HCT116 (cell line): ENCODE data around the gene UACA. TPM values are rescaled to one million over a fixed set of nuclear protein-coding genes. Genes with fewer than 3 reads are reported as not detected.

ENCODE experiments used
- ATAC-seq: fragments of 200-7000 bp; cut with Tn5 transposase; 2 replicates; pipeline ENCODE4 v1.9.1; 2020; ENCODE audit warnings: mild to moderate bottlenecking, moderate library complexity
- BruUV-seq: library from RNA; stranded (reverse); fragments of 400-500 nt; replicated peaks from 2 replicates; lab custom pipeline; 2021; lab: Mats Ljungman, UMichigan
- CTCF ChIA-PET: fragments of 300-600 bp; sonication (Branson Sonifier 250); formaldehyde crosslinking; loops from one replicate; lab custom pipeline; 2021; ENCODE audit warnings: antibody characterized with exemption; lab: Charles Lee
- POLR2A ChIA-PET: fragments of 300-600, 350-600 bp; sonication (Branson Sonifier 250); formaldehyde crosslinking; loops from one replicate; lab custom pipeline; 2021; ENCODE audit warnings: antibody characterized with exemption; lab: Charles Lee
- RAD21 ChIA-PET, 2 experiments: fragments of 300-600 bp; sonication (Branson Sonifier 250); formaldehyde crosslinking; loops; one replicate each; lab custom pipeline; 2023; ENCODE audit warnings: low total read pairs in 2 of 2; ENCODE audit not compliant: uncharacterized antibody in 2 of 2, unreplicated experiment in 2 of 2, low non-redundant PET in 1 of 2; lab: Charles Lee
- DNase-seq: peaks from one replicate; pipeline ENCODE4 v3.0.0-alpha.2; 2010; ENCODE audit warnings: low read depth, low spot score
- H2AFZ ChIP-seq: fragments of 200-600 bp; shearing (Covaris generic), sonication (generic); 2 replicates; pipeline ENCODE4 v1.6.1; 2017; ENCODE audit warnings: low read depth, mixed run types, mixed read lengths, antibody characterized with exemption, low read length; ENCODE audit not compliant: poor library complexity, severe bottlenecking
- H3K27ac ChIP-seq: 2 replicates; pipeline ENCODE4 v1.5.1; 2012; ENCODE audit warnings: low read depth, low read length
- H3K27me3 ChIP-seq: fragments of 200-600 bp; sonication (generic); 2 replicates; pipeline ENCODE4 v1.6.1; 2016; ENCODE audit warnings: mixed run types, low read length, mixed read lengths; ENCODE audit not compliant: insufficient read depth
- H3K36me3 ChIP-seq, 2 experiments: fragments of 200-500 bp in 1 of 2; fragments of 200-600 bp in 1 of 2; sonication (Bioruptor generic) in 1 of 2; sonication (generic) in 1 of 2; 2 replicates each; pipeline versions ENCODE4 v1.5.1 to v1.6.1; 2014 to 2016; ENCODE audit warnings: low read length in 2 of 2, inconsistent platforms in 1 of 2, mixed read lengths in 1 of 2, mixed run types in 1 of 2; ENCODE audit not compliant: insufficient read depth in 2 of 2, control insufficient read depth in 1 of 2
- H3K4me1 ChIP-seq, 2 experiments: fragments of 200-600 bp in 1 of 2; sonication (generic) in 1 of 2; 2 replicates each; pipeline versions ENCODE4 v1.5.1 to v1.6.1; 2012 to 2017; ENCODE audit warnings: low read length in 2 of 2, inconsistent platforms in 1 of 2, mild to moderate bottlenecking in 1 of 2, mixed read lengths in 1 of 2, mixed run types in 1 of 2, moderate library complexity in 1 of 2; ENCODE audit not compliant: insufficient read depth in 2 of 2, control insufficient read depth in 1 of 2
- H3K4me2 ChIP-seq: fragments of 200-600 bp; sonication (generic); 2 replicates; pipeline ENCODE4 v1.6.1; 2017; ENCODE audit warnings: mixed run types, low read length, mixed read lengths
- H3K4me3 ChIP-seq, 2 experiments: fragments of 200-600 bp in 1 of 2; sonication (generic) in 1 of 2; replicated peaks in 1 of 2; 2 replicates each; pipeline ENCODE4 v1.5.1; 2011 to 2016; ENCODE audit warnings: low read length in 2 of 2, control low read depth in 1 of 2, low read depth in 1 of 2, mild to moderate bottlenecking in 1 of 2, mixed read lengths in 1 of 2, mixed run types in 1 of 2
- H3K79me2 ChIP-seq: fragments of 200-600 bp; sonication (generic); 2 replicates; pipeline ENCODE4 v1.6.1; 2017; ENCODE audit warnings: mild to moderate bottlenecking, mixed run types, low read length, moderate library complexity, mixed read lengths; ENCODE audit not compliant: insufficient read depth
- H3K9ac ChIP-seq: fragments of 200-600 bp; sonication (generic); 2 replicates; pipeline ENCODE4 v1.6.1; 2016; ENCODE audit warnings: low read length, mixed read lengths
- H3K9me2 ChIP-seq: fragments of 200-600 bp; sonication (generic), shearing (Covaris generic); 2 replicates; pipeline ENCODE4 v1.6.1; 2017; ENCODE audit warnings: mixed run types, mild to moderate bottlenecking, moderate library complexity; ENCODE audit not compliant: insufficient read depth
- H3K9me3 ChIP-seq, 2 experiments: fragments of 200-500 bp in 1 of 2; fragments of 200-600 bp in 1 of 2; sonication (Bioruptor generic) in 1 of 2; sonication (generic) in 1 of 2; 2 replicates each; pipeline ENCODE4 v1.6.1; 2014 to 2017; ENCODE audit warnings: low read length in 2 of 2, mixed read lengths in 2 of 2, inconsistent platforms in 1 of 2, low read depth in 1 of 2, mild to moderate bottlenecking in 1 of 2, mixed run types in 1 of 2, moderate library complexity in 1 of 2; ENCODE audit not compliant: control insufficient read depth in 1 of 2, insufficient read depth in 1 of 2
- H4K20me1 ChIP-seq: fragments of 200-600 bp; sonication (generic), shearing (Covaris generic); 2 replicates; pipeline ENCODE4 v1.6.1; 2017; ENCODE audit warnings: mixed run types, mild to moderate bottlenecking, moderate library complexity; ENCODE audit not compliant: insufficient read depth
- ATF3 ChIP-seq: IDR thresholded peaks from 2 replicates; pipeline ENCODE4 v1.6.1; 2012
- RAD21 ChIP-seq: IDR thresholded peaks from 2 replicates; pipeline ENCODE4 v1.6.1; 2012; ENCODE audit warnings: low read depth, mild to moderate bottlenecking
- intact Hi-C: fragments of 100-400 bp; cut with micrococcal nuclease; formaldehyde crosslinking; loops from 2 replicates; pipeline ENCODE4 v1.10.0; 2022
- total RNA-seq: library from RNA; stranded (reverse); gene quantifications from one replicate; pipeline ENCODE4 v1.2.1, GENCODE V29; 2021; ENCODE audit not compliant: unreplicated experiment

Gene UACA
- total RNA-seq, 1 experiment from 2014 or later, result 47.4 TPM

- no peak for ATAC-seq
Measured at GRCh38 chr15:70604666-70605315, 158.6 kb downstream of the UACA start.

More at GRCh38 chr15:70604666-70605315, 158.6 kb downstream of the UACA start:
- Histone ChIP-seq H3K27me3 (no peaks in the 10 kb centered on the region), H3K9ac (no peak overlapping the region), H3K4me2 (no peak overlapping the region), H3K79me2 (no peaks in the 10 kb centered on the region), H3K4me3 (no peak overlapping the region), H3K9me3 (no peaks in the 10 kb centered on the region)
- intact Hi-C loops, result no loop called here
- CTCF ChIA-PET, result interaction anchor here (0.7 kb wide), 1 partner anchor 207 kb away, joined by 3 read pairs; no protein-coding TSS in a partner anchor
- TF ChIP-seq RAD21 (peak; percentile 19; the same call in 1 of the 2 replicates), ATF3 (no peak)
- TF ChIP-seq, all 23 proteins: peak for 1
- ChIA-PET POLR2A (no interaction called here), RAD21 (no interaction called here)
- no peak for DNase-seq
- Histone ChIP-seq H3K36me3 (no peaks in the 10 kb centered on the region), H3K27ac (no peak overlapping the region), H3K9me2 (no peaks in the 10 kb centered on the region), H2AFZ (no peak overlapping the region), H3K4me1 (peaks cover 5 to 11% of the 10 kb centered on the region in 2 experiments; a peak in 1 of 4 replicates), H4K20me1 (no peaks in the 10 kb centered on the region)
- no TSS peak for BruUV-seq

Other genes starting within 250 kb of the UACA start
- gene LARP6, start 90.6 kb upstream of the UACA start, total RNA-seq, result 35.9 TPM
- 2.8 TPM for gene THAP10, start 128.9 kb upstream of the UACA start, total RNA-seq
- 7.4 TPM for gene LRRC49, start 129.3 kb upstream of the UACA start, total RNA-seq